ENCODE measurements around the gene TMED9. TPM values are rescaled to one million over a fixed set of nuclear protein-coding genes. Genes with fewer than 3 reads are reported as not detected.

The TMED9 gene
- total RNA-seq, 1 experiment from 2014 or later = 133 TPM

- TF ChIP-seq, protein P1, sequence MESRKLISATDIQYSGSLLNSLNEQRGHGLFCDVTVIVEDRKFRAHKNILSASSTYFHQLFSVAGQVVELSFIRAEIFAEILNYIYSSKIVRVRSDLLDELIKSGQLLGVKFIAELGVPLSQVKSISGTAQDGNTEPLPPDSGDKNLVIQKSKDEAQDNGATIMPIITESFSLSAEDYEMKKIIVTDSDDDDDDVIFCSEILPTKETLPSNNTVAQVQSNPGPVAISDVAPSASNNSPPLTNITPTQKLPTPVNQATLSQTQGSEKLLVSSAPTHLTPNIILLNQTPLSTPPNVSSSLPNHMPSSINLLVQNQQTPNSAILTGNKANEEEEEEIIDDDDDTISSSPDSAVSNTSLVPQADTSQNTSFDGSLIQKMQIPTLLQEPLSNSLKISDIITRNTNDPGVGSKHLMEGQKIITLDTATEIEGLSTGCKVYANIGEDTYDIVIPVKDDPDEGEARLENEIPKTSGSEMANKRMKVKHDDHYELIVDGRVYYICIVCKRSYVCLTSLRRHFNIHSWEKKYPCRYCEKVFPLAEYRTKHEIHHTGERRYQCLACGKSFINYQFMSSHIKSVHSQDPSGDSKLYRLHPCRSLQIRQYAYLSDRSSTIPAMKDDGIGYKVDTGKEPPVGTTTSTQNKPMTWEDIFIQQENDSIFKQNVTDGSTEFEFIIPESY (IDR thresholded peaks at IDR 0.05; ENCODE audit: extremely low read depth, insufficient replicate concordance, low read length) = no peak
- TF ChIP-seq, protein P2, sequence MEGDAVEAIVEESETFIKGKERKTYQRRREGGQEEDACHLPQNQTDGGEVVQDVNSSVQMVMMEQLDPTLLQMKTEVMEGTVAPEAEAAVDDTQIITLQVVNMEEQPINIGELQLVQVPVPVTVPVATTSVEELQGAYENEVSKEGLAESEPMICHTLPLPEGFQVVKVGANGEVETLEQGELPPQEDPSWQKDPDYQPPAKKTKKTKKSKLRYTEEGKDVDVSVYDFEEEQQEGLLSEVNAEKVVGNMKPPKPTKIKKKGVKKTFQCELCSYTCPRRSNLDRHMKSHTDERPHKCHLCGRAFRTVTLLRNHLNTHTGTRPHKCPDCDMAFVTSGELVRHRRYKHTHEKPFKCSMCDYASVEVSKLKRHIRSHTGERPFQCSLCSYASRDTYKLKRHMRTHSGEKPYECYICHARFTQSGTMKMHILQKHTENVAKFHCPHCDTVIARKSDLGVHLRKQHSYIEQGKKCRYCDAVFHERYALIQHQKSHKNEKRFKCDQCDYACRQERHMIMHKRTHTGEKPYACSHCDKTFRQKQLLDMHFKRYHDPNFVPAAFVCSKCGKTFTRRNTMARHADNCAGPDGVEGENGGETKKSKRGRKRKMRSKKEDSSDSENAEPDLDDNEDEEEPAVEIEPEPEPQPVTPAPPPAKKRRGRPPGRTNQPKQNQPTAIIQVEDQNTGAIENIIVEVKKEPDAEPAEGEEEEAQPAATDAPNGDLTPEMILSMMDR (IDR thresholded peaks at IDR 0.05 in 2 of 3, conservative IDR thresholded peaks at IDR 0.05 in 1 of 3; ENCODE audit: borderline replicate concordance in 1 of 3, insufficient read depth in 1 of 3, low read depth in 2 of 3, low read length in 2 of 3) = peak in 2 of 3 experiments; percentile 17 to 30; a peak in 2 of 6 replicates
- TF ChIP-seq CEBPB (IDR thresholded peaks at IDR 0.05; ENCODE audit: low read depth) = no peak
- TF ChIP-seq POLR2A (IDR thresholded peaks at IDR 0.05; ENCODE audit: borderline replicate concordance, extremely low read depth, insufficient read depth, insufficient read length) = no peak
- TF ChIP-seq SIN3A (IDR thresholded peaks at IDR 0.05; ENCODE audit: low read depth) = no peak
- no peak for TF ChIP-seq ZNF274 (IDR thresholded peaks at IDR 0.05; ENCODE audit: low read depth, low read length)
- TF ChIP-seq CBX3 (IDR thresholded peaks at IDR 0.05; ENCODE audit: low read depth) = peak; percentile 52; the same call in 1 of the 2 replicates
- TF ChIP-seq POLR2AphosphoS5 (IDR thresholded peaks at IDR 0.05; ENCODE audit: low read depth, low read length) = peak; percentile 61; the same call in 1 of the 2 replicates
- TF ChIP-seq FOSL1 (IDR thresholded peaks at IDR 0.05; ENCODE audit: low read depth) = no peak
Observed at GRCh38 chr5:177554474-177555111, 37.4 kb upstream of the TMED9 start, which contains the start of gene FAM193B (continued).

- POLR2A ChIA-PET = no interaction called here
- H4K20me1 ChIP-seq (ENCODE audit: insufficient read depth) = no peaks in the 10 kb centered on the region
- RAD21 ChIA-PET (ENCODE audit: low non-redundant PET in 1 of 2, low total read pairs in 2 of 2, uncharacterized antibody in 2 of 2, unreplicated experiment in 2 of 2) = no interaction called here
- no peaks in the 10 kb centered on the region for H3K9me3 ChIP-seq (ENCODE audit: control insufficient read depth in 1 of 2, insufficient read depth in 1 of 2, low read depth in 1 of 2, low read length in 2 of 2)
- no TSS peak for BruUV-seq (replicated peaks)
- H3K36me3 ChIP-seq (ENCODE audit: control insufficient read depth in 1 of 2, insufficient read depth in 2 of 2, low read length in 2 of 2) = peaks cover 0 to 4% of the 10 kb centered on the region in 2 experiments; a peak in 1 of 4 replicates
- no peak for DNase-seq (ENCODE audit: low read depth, low spot score)
- intact Hi-C loops (cut with micrococcal nuclease) = no loop called here
- H3K27me3 ChIP-seq (ENCODE audit: insufficient read depth, low read length) = no peaks in the 10 kb centered on the region
- H3K27ac ChIP-seq (ENCODE audit: low read depth, low read length) = no peak overlapping the region
- no peak for ATAC-seq
- peak overlapping the region; percentile 83 for H3K4me2 ChIP-seq (ENCODE audit: low read length)
- peak overlapping the region in 1 of 2 experiments; percentile 93; a peak in 1 of 4 replicates for H3K4me3 ChIP-seq (replicated peaks in 1 of 2; ENCODE audit: low read depth in 1 of 2, low read length in 2 of 2)
- CTCF ChIA-PET = no interaction called here
- peak overlapping the region; percentile 98 for H2AFZ ChIP-seq (ENCODE audit: low read depth, low read length, poor library complexity, severe bottlenecking)
- H3K9me2 ChIP-seq (ENCODE audit: insufficient read depth) = no peaks in the 10 kb centered on the region
- H3K9ac ChIP-seq (ENCODE audit: low read length) = no peak overlapping the region
- peaks cover 34% of the 10 kb centered on the region for H3K79me2 ChIP-seq (ENCODE audit: insufficient read depth, low read length)
- peaks cover 11 to 22% of the 10 kb centered on the region in 2 experiments; a peak in 3 of 4 replicates for H3K4me1 ChIP-seq (ENCODE audit: control insufficient read depth in 1 of 2, insufficient read depth in 2 of 2, low read length in 2 of 2)
- TF ChIP-seq, protein P2 (IDR thresholded peaks at IDR 0.05 in 2 of 3, conservative IDR thresholded peaks at IDR 0.05 in 1 of 3; ENCODE audit: borderline replicate concordance in 1 of 3, insufficient read depth in 1 of 3, low read depth in 2 of 3, low read length in 2 of 3) = no peak
- TF ChIP-seq POLR2A (IDR thresholded peaks at IDR 0.05; ENCODE audit: borderline replicate concordance, extremely low read depth, insufficient read depth, insufficient read length) (no peak), YY1 (IDR thresholded peaks at IDR 0.05; ENCODE audit: extremely low read depth, insufficient replicate concordance, low read depth, low read length) (no peak), SP1 (IDR thresholded peaks at IDR 0.05; ENCODE audit: low read depth) (no peak), ATF3 (IDR thresholded peaks at IDR 0.05) (no peak)
- TF ChIP-seq, protein P1 (IDR thresholded peaks at IDR 0.05; ENCODE audit: extremely low read depth, insufficient replicate concordance, low read length) = no peak
Observed at GRCh38 chr5:177555228-177555627, 36.8 kb upstream of the TMED9 start.
